GM19455 (cell line): ENCODE data around the gene MBP.

ENCODE experiments used
- ATAC-seq: cut with Tn5 transposase; IDR thresholded peaks from one replicate; pipeline ENCODE4 v1.9.1; 2021; ENCODE audit not compliant: unreplicated experiment

The MBP gene

GRCh38 chr18:77132369-77133050, at the start of gene MBP:
Gene MBP (minus strand): TSS chr18:77132783. CDS start chr18:77105261, 27,522 bp downstream.
- peak; percentile 70 for ATAC-seq

GRCh38 chr18:77181950-77182707, 49.5 kb upstream of the MBP start:
- ATAC-seq: no peak

- no peak for ATAC-seq
Measured at GRCh38 chr18:77178559-77178958, 46.0 kb upstream of the MBP start.

GRCh38 chr18:77177009-77177408, 44.4 kb upstream of the MBP start:
- ATAC-seq: no peak

- no peak for ATAC-seq
Measured at GRCh38 chr18:77173275-77174030, 40.9 kb upstream of the MBP start.

- no peak for ATAC-seq
Measured at GRCh38 chr18:77170890-77171410, 38.4 kb upstream of the MBP start.

- ATAC-seq: no peak
Measured at GRCh38 chr18:77168811-77169311, 36.3 kb upstream of the MBP start.

- ATAC-seq: no peak
Measured at GRCh38 chr18:77167251-77167650, 34.7 kb upstream of the MBP start.

GRCh38 chr18:77166523-77166922, 33.9 kb upstream of the MBP start:
- no peak for ATAC-seq

GRCh38 chr18:77165503-77166188, 33.1 kb upstream of the MBP start:
- ATAC-seq: no peak

- ATAC-seq: no peak
Measured at GRCh38 chr18:77164763-77165485, 32.3 kb upstream of the MBP start.

- no peak for ATAC-seq
Measured at GRCh38 chr18:77164026-77164425, 31.4 kb upstream of the MBP start.

GRCh38 chr18:77162580-77162979, 30.0 kb upstream of the MBP start:
- no peak for ATAC-seq

GRCh38 chr18:77161961-77162360, 29.4 kb upstream of the MBP start:
- no peak for ATAC-seq

- ATAC-seq: no peak
Measured at GRCh38 chr18:77161383-77161782, 28.8 kb upstream of the MBP start.

GRCh38 chr18:77160515-77160914, 27.9 kb upstream of the MBP start:
- no peak for ATAC-seq

GRCh38 chr18:77157312-77157711, 24.7 kb upstream of the MBP start:
- no peak for ATAC-seq

- no peak for ATAC-seq
Measured at GRCh38 chr18:77155031-77155430, 22.4 kb upstream of the MBP start.

- ATAC-seq: no peak
Measured at GRCh38 chr18:77153404-77153803, 20.8 kb upstream of the MBP start.
